ENCODE data around the gene TFR2.

Gene TFR2

DNA sequence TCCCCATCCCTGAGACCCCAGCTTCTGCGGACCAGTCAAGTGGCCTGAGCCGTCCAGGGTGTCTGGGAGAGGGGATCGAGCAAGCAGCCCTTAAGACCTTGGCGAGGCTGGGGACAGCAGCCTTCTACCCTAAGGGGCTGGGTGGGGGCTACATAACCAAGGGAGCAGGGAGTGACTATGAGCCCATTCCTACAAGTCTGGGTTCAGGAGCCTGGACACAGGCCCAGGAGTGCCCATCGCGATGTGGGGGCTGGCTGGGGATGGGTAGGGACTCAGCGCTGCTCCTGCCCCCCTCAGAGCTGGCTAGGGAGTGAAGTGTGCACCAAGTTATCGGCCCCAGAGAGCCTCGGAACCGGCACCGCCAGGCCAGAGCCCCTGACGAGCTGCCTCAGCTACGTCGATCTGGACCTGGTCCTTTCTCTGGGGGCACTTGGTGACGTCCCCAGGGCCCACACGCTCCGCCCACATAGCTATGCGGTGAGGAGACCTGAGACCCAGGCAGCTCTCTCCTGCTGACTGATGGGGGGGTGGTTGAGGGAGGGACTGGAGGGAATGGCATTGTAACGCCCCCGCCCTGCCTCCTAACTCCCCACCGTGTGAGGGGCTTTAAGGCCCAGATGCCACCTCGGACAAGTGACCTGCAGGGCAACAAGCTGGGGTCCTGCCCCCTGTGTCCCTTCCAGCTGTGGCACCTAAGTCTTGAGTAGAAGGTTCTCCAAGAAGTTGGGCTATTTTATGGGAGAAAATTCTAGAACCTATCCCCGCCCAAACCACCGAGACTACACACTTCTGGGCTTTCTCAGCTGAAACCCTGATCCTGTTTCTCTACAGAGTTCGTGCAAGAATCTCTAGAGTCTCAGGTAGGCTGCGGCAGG is 70.2 kb downstream of the TFR2 start:
- DNase-seq = no peak
